Prostate gland (tissue), 2 donors: ENCODE data around the gene PARVG.

Experiments
- POLR2A ChIP-seq: fragments of 450-650 bp; IDR thresholded peaks from one replicate; pipeline ENCODE4 v1.6.1; 2016; ENCODE audit warnings: antibody characterized with exemption, mild to moderate bottlenecking
- POLR2AphosphoS5 ChIP-seq: sonication (generic); formaldehyde crosslinking; IDR thresholded peaks from one replicate; pipeline ENCODE4 v1.6.1; 2017; ENCODE audit warnings: antibody characterized with exemption
- TF ChIP-seq, protein P1 (sequence below), 4 experiments: fragments of 200-600 bp in 2 of 4; fragments of 450-650 bp in 2 of 4; sonication (generic) in 2 of 4; IDR thresholded peaks; 1 replicate in 3 of 4; 2 replicates in 1 of 4; pipeline ENCODE4 v1.5.1; 2016 to 2019; ENCODE audit warnings: antibody characterized with exemption in 4 of 4, mild to moderate bottlenecking in 2 of 4, moderate library complexity in 2 of 4

GRCh38 chr22:44244265-44244822 is 63.6 kb downstream of the PARVG start:
- TF ChIP-seq, protein P1, sequence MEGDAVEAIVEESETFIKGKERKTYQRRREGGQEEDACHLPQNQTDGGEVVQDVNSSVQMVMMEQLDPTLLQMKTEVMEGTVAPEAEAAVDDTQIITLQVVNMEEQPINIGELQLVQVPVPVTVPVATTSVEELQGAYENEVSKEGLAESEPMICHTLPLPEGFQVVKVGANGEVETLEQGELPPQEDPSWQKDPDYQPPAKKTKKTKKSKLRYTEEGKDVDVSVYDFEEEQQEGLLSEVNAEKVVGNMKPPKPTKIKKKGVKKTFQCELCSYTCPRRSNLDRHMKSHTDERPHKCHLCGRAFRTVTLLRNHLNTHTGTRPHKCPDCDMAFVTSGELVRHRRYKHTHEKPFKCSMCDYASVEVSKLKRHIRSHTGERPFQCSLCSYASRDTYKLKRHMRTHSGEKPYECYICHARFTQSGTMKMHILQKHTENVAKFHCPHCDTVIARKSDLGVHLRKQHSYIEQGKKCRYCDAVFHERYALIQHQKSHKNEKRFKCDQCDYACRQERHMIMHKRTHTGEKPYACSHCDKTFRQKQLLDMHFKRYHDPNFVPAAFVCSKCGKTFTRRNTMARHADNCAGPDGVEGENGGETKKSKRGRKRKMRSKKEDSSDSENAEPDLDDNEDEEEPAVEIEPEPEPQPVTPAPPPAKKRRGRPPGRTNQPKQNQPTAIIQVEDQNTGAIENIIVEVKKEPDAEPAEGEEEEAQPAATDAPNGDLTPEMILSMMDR (IDR thresholded peaks at IDR 0.05) = no peak
- no peak for TF ChIP-seq POLR2A
- TF ChIP-seq POLR2AphosphoS5 = no peak
